Measurements from ENCODE around the gene RPL18A.

DNA sequence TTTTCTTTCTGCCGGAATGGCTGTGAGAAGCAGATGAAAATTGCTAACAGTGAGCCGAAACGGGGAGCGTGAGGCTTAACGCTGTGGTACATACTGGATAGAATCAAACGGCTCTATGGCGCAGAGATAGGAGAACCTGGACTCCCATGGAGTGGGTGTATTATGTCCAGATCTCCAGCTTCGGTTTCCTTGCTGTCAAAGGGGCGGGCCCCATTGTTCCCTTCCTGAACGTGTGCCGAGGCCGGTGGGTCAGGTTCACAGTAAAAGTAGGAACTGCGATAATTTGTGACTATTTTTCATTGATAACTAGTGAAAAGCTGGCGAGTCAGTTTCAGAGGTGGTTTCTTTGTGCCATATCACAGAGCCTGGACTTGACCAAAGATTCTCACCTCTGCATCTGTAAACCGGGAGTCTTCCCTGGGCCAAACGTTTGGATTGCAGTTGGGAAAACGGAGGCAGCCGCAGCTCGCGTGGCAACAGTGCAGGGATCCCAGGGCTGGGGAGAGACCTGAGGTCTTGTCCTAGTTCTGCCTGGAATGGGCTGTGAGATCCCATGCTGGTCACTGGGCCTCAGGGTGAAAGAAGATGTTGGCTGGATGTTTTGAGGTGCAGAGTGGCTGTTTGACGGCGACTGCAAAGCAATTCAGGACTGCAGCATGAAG is 752 bp downstream of the RPL18A start:
- TF ChIP-seq MAFK (conservative IDR thresholded peaks at IDR 0.05 in 1 of 2, IDR thresholded peaks at IDR 0.05 in 1 of 2; ENCODE audit: low read length in 2 of 2) (no peak), ELF4 (CRISPR knock-in tag; IDR thresholded peaks at IDR 0.05; ENCODE audit: borderline replicate concordance) (no peak), GABPB1 (CRISPR knock-in tag; IDR thresholded peaks at IDR 0.05) (no peak), TAF1 (CRISPR knock-in tag; IDR thresholded peaks at IDR 0.05) (no peak), POLR2AphosphoS5 (IDR thresholded peaks at IDR 0.05; ENCODE audit: low read depth, low read length) (no peak), MXI1 (IDR thresholded peaks at IDR 0.05; ENCODE audit: borderline replicate concordance, low read depth, low read length) (no peak), JUNB (CRISPR knock-in tag; IDR thresholded peaks at IDR 0.05; ENCODE audit: borderline replicate concordance) (no peak)
- TF ChIP-seq, protein P1, sequence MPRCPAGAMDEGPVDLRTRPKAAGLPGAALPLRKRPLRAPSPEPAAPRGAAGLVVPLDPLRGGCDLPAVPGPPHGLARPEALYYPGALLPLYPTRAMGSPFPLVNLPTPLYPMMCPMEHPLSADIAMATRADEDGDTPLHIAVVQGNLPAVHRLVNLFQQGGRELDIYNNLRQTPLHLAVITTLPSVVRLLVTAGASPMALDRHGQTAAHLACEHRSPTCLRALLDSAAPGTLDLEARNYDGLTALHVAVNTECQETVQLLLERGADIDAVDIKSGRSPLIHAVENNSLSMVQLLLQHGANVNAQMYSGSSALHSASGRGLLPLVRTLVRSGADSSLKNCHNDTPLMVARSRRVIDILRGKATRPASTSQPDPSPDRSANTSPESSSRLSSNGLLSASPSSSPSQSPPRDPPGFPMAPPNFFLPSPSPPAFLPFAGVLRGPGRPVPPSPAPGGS (CRISPR knock-in tag; IDR thresholded peaks at IDR 0.05), result no peak
- TF ChIP-seq, protein P2, sequence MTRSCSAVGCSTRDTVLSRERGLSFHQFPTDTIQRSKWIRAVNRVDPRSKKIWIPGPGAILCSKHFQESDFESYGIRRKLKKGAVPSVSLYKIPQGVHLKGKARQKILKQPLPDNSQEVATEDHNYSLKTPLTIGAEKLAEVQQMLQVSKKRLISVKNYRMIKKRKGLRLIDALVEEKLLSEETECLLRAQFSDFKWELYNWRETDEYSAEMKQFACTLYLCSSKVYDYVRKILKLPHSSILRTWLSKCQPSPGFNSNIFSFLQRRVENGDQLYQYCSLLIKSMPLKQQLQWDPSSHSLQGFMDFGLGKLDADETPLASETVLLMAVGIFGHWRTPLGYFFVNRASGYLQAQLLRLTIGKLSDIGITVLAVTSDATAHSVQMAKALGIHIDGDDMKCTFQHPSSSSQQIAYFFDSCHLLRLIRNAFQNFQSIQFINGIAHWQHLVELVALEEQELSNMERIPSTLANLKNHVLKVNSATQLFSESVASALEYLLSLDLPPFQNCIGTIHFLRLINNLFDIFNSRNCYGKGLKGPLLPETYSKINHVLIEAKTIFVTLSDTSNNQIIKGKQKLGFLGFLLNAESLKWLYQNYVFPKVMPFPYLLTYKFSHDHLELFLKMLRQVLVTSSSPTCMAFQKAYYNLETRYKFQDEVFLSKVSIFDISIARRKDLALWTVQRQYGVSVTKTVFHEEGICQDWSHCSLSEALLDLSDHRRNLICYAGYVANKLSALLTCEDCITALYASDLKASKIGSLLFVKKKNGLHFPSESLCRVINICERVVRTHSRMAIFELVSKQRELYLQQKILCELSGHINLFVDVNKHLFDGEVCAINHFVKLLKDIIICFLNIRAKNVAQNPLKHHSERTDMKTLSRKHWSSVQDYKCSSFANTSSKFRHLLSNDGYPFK (CRISPR knock-in tag; IDR thresholded peaks at IDR 0.05; ENCODE audit: borderline replicate concordance), result no peak
- TF ChIP-seq, protein P3, sequence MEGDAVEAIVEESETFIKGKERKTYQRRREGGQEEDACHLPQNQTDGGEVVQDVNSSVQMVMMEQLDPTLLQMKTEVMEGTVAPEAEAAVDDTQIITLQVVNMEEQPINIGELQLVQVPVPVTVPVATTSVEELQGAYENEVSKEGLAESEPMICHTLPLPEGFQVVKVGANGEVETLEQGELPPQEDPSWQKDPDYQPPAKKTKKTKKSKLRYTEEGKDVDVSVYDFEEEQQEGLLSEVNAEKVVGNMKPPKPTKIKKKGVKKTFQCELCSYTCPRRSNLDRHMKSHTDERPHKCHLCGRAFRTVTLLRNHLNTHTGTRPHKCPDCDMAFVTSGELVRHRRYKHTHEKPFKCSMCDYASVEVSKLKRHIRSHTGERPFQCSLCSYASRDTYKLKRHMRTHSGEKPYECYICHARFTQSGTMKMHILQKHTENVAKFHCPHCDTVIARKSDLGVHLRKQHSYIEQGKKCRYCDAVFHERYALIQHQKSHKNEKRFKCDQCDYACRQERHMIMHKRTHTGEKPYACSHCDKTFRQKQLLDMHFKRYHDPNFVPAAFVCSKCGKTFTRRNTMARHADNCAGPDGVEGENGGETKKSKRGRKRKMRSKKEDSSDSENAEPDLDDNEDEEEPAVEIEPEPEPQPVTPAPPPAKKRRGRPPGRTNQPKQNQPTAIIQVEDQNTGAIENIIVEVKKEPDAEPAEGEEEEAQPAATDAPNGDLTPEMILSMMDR (CRISPR knock-in tag; IDR thresholded peaks at IDR 0.05), result no peak

Measured in HepG2 (cell line).